Colonic mucosa (tissue), 4 donors: ENCODE results near the gene CLRN2. TPM values are rescaled to one million over a fixed set of nuclear protein-coding genes. Genes with fewer than 3 reads are reported as not detected.
"Not testable (repeated sequence)": the region's sequence is repeated elsewhere in the genome, so short reads cannot be mapped to it uniquely, and the experiment has no call there.

Experiments
- DNase-seq: peaks from one replicate; pipeline ENCODE4 v3.0.0-alpha.2; 2020
- H3K27ac ChIP-seq: fragments of 200-600 bp; one replicate; pipeline ENCODE4 v1.8.0; 2021
- H3K27me3 ChIP-seq: fragments of 200-600 bp; one replicate; pipeline ENCODE4 v1.8.0; 2021
- H3K36me3 ChIP-seq: fragments of 200-600 bp; one replicate; pipeline ENCODE4 v1.8.0; 2021
- H3K4me1 ChIP-seq: fragments of 200-600 bp; one replicate; pipeline ENCODE4 v1.8.0; 2021; ENCODE audit warnings: mild to moderate bottlenecking
- H3K4me3 ChIP-seq: fragments of 200-600 bp; one replicate; pipeline ENCODE4 v1.8.0; 2021
- H3K9ac ChIP-seq, 2 donors: one replicate each; pipeline ENCODE4 v1.7.0; 2013; ENCODE audit warnings: control low read depth in 2 of 2, low read depth in 2 of 2, low read length in 2 of 2
- H3K9me3 ChIP-seq: fragments of 200-600 bp; one replicate; pipeline ENCODE4 v1.8.0; 2021
- CTCF ChIP-seq: fragments of 200-600 bp; IDR thresholded peaks from one replicate; pipeline ENCODE4 v1.8.0; 2022; ENCODE audit warnings: antibody characterized with exemption, mild to moderate bottlenecking
- intact Hi-C: fragments of 100-400 bp; cut with DNase I; formaldehyde crosslinking; loops from one replicate; pipeline ENCODE4 v1.14.1; 2022
- total RNA-seq, 2 donors: library from RNA; stranded (reverse); fragmentation: NEBNext Ultra II Directional in 1 of 2; extraction: Animal tissue kit (Norgen Biotek cat#: 25700) in 1 of 2; gene quantifications; one replicate each; pipeline ENCODE4 v1.2.1, GENCODE V29; 2021
- donor health status: healthy.
- donor health status: DM: no; HTN: no; CAD: no.
- donor health status: DM: no; HTN: no; CAD: no.

Gene CLRN2
- total RNA-seq, 2 donors from 2014 or later: not detected

GRCh38 chr4:17535242-17535641, 20.3 kb downstream of the CLRN2 start:
- Histone ChIP-seq H3K9ac (no peak overlapping the region), H3K27ac (no peak overlapping the region), H3K27me3 (no peaks in the 10 kb centered on the region), H3K9me3 (no peaks in the 10 kb centered on the region), H3K4me3 (no peak overlapping the region), H3K36me3 (no peaks in the 10 kb centered on the region), H3K4me1 (no peaks in the 10 kb centered on the region)
- intact Hi-C loops: no loop called here
- DNase-seq: no peak
- TF ChIP-seq CTCF: no peak

GRCh38 chr4:17535906-17536305, 20.9 kb downstream of the CLRN2 start:
- intact Hi-C loops: no loop called here
- H3K4me3 ChIP-seq: no peak overlapping the region
- no peak overlapping the region for H3K27ac ChIP-seq
- no peaks in the 10 kb centered on the region for H3K36me3 ChIP-seq
- no peak for TF ChIP-seq CTCF
- no peak overlapping the region for H3K9ac ChIP-seq
- no peaks in the 10 kb centered on the region for H3K9me3 ChIP-seq
- no peaks in the 10 kb centered on the region for H3K27me3 ChIP-seq
- DNase-seq: no peak
- no peaks in the 10 kb centered on the region for H3K4me1 ChIP-seq

- H3K27ac ChIP-seq, H3K9ac ChIP-seq, H3K4me3 ChIP-seq, intact Hi-C loops, H3K9me3 ChIP-seq, H3K4me1 ChIP-seq, DNase-seq, H3K36me3 ChIP-seq, H3K27me3 ChIP-seq: not testable (repeated sequence)
Observed at GRCh38 chr4:17537060-17537459, 22.1 kb downstream of the CLRN2 start.

- no peaks in the 10 kb centered on the region for H3K36me3 ChIP-seq
- TF ChIP-seq CTCF: no peak
- intact Hi-C loops: no loop called here
- no peaks in the 10 kb centered on the region for H3K27me3 ChIP-seq
- no peak overlapping the region for H3K9ac ChIP-seq
- DNase-seq: no peak
- H3K4me3 ChIP-seq: no peak overlapping the region
- H3K27ac ChIP-seq: no peak overlapping the region
- H3K9me3 ChIP-seq: no peaks in the 10 kb centered on the region
- H3K4me1 ChIP-seq: no peaks in the 10 kb centered on the region
Observed at GRCh38 chr4:17544205-17544604, 29.2 kb downstream of the CLRN2 start.

GRCh38 chr4:17544831-17545234, 29.9 kb downstream of the CLRN2 start:
- Histone ChIP-seq H3K9me3 (no peaks in the 10 kb centered on the region), H3K27ac (no peak overlapping the region), H3K36me3 (no peaks in the 10 kb centered on the region), H3K27me3 (no peaks in the 10 kb centered on the region), H3K4me3 (no peak overlapping the region), H3K9ac (no peak overlapping the region), H3K4me1 (no peaks in the 10 kb centered on the region)
- intact Hi-C loops: loop anchor here (5.0 kb wide), 2 partner anchors 92 to 1047 kb away; no protein-coding TSS in a partner anchor
- DNase-seq: no peak
- TF ChIP-seq CTCF: no peak

GRCh38 chr4:17545374-17546140, 30.6 kb downstream of the CLRN2 start:
- TF ChIP-seq CTCF: no peak
- Histone ChIP-seq H3K4me3 (no peak overlapping the region), H3K9me3 (no peaks in the 10 kb centered on the region), H3K9ac (no peak overlapping the region), H3K27ac (no peak overlapping the region), H3K4me1 (no peaks in the 10 kb centered on the region), H3K36me3 (no peaks in the 10 kb centered on the region), H3K27me3 (no peaks in the 10 kb centered on the region)
- intact Hi-C loops: loop anchor here (5.0 kb wide), 2 partner anchors 92 to 1047 kb away; no protein-coding TSS in a partner anchor
- DNase-seq: no peak
